A673 (cell line): ENCODE data around the gene KRTAP9-3. TPM values are rescaled to one million over a fixed set of nuclear protein-coding genes. Genes with fewer than 3 reads are reported as not detected.

Experiments used
- BruUV-seq: library from RNA; stranded (reverse); fragments of 400-500 nt; replicated peaks from 2 replicates; lab custom pipeline; 2021; lab: Mats Ljungman, UMichigan
- CTCF ChIA-PET: fragments of 300-600 bp; sonication (Branson Sonifier 250); formaldehyde crosslinking; loops from one replicate; lab custom pipeline; 2022; ENCODE audit warnings: antibody characterized with exemption; lab: Charles Lee
- POLR2A ChIA-PET: fragments of 300-600 bp; sonication (Branson Sonifier 250); formaldehyde crosslinking; loops from one replicate; lab custom pipeline; 2022; ENCODE audit warnings: antibody characterized with exemption; ENCODE audit not compliant: low non-redundant PET; lab: Charles Lee
- DNase-seq: peaks from one replicate; pipeline ENCODE4 v3.0.0-alpha.2; 2015; ENCODE audit warnings: low spot score
- H3K27ac ChIP-seq: fragments of 200-600 bp; sonication (generic); 2 replicates; pipeline ENCODE4 v1.5.1; 2016; ENCODE audit warnings: mixed run types, low read depth, mild to moderate bottlenecking, mixed read lengths, antibody characterized with exemption, low read length; ENCODE audit not compliant: poor library complexity, severe bottlenecking
- H3K27me3 ChIP-seq: fragments of 200-600 bp; sonication (generic); replicated peaks from 2 replicates; pipeline ENCODE4 v1.6.1; 2017; ENCODE audit warnings: mixed run types, low read depth, mild to moderate bottlenecking, mixed read lengths, antibody characterized with exemption, low read length; ENCODE audit not compliant: insufficient read depth, poor library complexity
- H3K36me3 ChIP-seq: fragments of 200-600 bp; sonication (generic); 2 replicates; pipeline ENCODE4 v1.6.1; 2016; ENCODE audit warnings: mixed run types, mild to moderate bottlenecking, mixed read lengths, antibody characterized with exemption, low read length; ENCODE audit not compliant: insufficient read depth, poor library complexity, severe bottlenecking
- H3K4me1 ChIP-seq: fragments of 200-600 bp; sonication (generic); 2 replicates; pipeline ENCODE4 v1.6.1; 2017; ENCODE audit warnings: mixed run types, mild to moderate bottlenecking, mixed read lengths, antibody characterized with exemption, low read length; ENCODE audit not compliant: insufficient read depth, poor library complexity, severe bottlenecking
- H3K4me3 ChIP-seq: fragments of 200-600 bp; sonication (generic); 2 replicates; pipeline ENCODE4 v1.5.1; 2016; ENCODE audit warnings: low read depth, mixed run types, mild to moderate bottlenecking, mixed read lengths, low read length; ENCODE audit not compliant: poor library complexity, severe bottlenecking
- H3K9me3 ChIP-seq: fragments of 200-600 bp; sonication (generic); 2 replicates; pipeline ENCODE4 v1.6.1; 2016; ENCODE audit warnings: mixed run types, low read depth, mild to moderate bottlenecking, mixed read lengths, antibody characterized with exemption, low read length; ENCODE audit not compliant: poor library complexity, severe bottlenecking
- EZH2 ChIP-seq: fragments of 200-600 bp; sonication (generic); IDR thresholded peaks from 2 replicates; pipeline ENCODE4 v1.6.1; 2017; ENCODE audit warnings: borderline replicate concordance, low read depth, mild to moderate bottlenecking, mixed read lengths, antibody characterized with exemption, low read length; ENCODE audit not compliant: poor library complexity, severe bottlenecking
- intact Hi-C: fragments of 100-400 bp; cut with micrococcal nuclease; formaldehyde crosslinking; loops from one replicate; pipeline ENCODE4 v1.10.0; 2022; ENCODE audit not compliant: unreplicated experiment
- total RNA-seq: library from RNA; stranded (reverse); gene quantifications from 2 replicates; pipeline ENCODE4 v1.2.3, GENCODE V29; 2021
- TF ChIP-seq, protein P1 (sequence below): fragments of 300-800, 200-600 bp; sonication (generic); conservative IDR thresholded peaks from 2 replicates; pipeline ENCODE4 v1.5.1; 2017; ENCODE audit warnings: low read depth, mild to moderate bottlenecking, antibody characterized with exemption, low read length, moderate library complexity, mixed read lengths

KRTAP9-3 gene
- total RNA-seq, 1 experiment from 2014 or later = not detected

DNA sequence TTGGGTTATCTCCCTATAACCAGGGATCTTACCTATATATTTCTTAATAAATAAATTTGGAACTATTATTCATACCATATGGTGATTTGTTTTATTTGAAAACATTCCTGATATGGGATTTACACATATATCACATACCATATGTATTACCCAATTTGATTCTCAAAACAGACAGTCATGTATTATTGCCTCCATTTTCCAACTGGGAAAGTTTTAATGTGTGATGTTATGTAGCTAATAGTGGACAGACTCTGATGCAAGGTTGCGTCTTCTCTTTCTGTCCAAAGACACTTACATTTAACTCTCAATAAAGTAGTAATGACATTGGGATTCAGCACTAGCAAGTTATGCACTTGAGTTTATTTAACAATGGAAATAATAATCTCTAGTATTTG is 24.0 kb downstream of the KRTAP9-3 start:
- Histone ChIP-seq H3K4me3 (no peak overlapping the region), H3K4me1 (no peaks in the 10 kb centered on the region), H3K27me3 (no peaks in the 10 kb centered on the region), H3K36me3 (no peaks in the 10 kb centered on the region), H3K9me3 (no peaks in the 10 kb centered on the region), H3K27ac (no peak overlapping the region)
- no peak for DNase-seq
- TF ChIP-seq, protein P1, sequence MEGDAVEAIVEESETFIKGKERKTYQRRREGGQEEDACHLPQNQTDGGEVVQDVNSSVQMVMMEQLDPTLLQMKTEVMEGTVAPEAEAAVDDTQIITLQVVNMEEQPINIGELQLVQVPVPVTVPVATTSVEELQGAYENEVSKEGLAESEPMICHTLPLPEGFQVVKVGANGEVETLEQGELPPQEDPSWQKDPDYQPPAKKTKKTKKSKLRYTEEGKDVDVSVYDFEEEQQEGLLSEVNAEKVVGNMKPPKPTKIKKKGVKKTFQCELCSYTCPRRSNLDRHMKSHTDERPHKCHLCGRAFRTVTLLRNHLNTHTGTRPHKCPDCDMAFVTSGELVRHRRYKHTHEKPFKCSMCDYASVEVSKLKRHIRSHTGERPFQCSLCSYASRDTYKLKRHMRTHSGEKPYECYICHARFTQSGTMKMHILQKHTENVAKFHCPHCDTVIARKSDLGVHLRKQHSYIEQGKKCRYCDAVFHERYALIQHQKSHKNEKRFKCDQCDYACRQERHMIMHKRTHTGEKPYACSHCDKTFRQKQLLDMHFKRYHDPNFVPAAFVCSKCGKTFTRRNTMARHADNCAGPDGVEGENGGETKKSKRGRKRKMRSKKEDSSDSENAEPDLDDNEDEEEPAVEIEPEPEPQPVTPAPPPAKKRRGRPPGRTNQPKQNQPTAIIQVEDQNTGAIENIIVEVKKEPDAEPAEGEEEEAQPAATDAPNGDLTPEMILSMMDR = no peak
- no peak for TF ChIP-seq EZH2
- BruUV-seq = no TSS peak
- ChIA-PET POLR2A (no interaction called here), CTCF (no interaction called here)
- intact Hi-C loops = no loop called here

DNA sequence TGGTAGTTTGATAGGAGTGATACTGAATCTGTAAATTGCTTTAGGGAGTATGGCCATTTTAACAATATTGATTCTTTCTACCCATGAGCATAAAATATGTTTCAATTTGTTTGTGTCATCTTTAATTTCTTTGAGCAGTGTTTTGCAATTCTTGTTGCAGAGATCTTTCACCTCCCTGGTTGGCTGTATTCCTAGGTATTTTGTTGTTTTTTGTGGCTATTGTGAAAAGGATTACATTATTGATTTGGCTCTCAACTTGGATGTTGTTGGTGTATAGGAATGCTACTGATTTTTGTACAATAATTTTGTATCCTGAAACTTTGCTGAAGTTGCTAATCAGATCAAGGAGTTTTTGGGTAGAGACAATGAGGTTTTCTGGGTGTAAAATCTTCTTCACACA is 26.2 kb downstream of the KRTAP9-3 start:
- ChIA-PET CTCF (no interaction called here), POLR2A (no interaction called here)
- Histone ChIP-seq H3K4me1 (no peaks in the 10 kb centered on the region), H3K27me3 (no peaks in the 10 kb centered on the region), H3K9me3 (no peaks in the 10 kb centered on the region), H3K4me3 (no peak overlapping the region), H3K27ac (no peak overlapping the region), H3K36me3 (no peaks in the 10 kb centered on the region)
- no peak for DNase-seq
- no peak for TF ChIP-seq EZH2
- TF ChIP-seq, protein P1 = no peak
- intact Hi-C loops = no loop called here
- no TSS peak for BruUV-seq

DNA sequence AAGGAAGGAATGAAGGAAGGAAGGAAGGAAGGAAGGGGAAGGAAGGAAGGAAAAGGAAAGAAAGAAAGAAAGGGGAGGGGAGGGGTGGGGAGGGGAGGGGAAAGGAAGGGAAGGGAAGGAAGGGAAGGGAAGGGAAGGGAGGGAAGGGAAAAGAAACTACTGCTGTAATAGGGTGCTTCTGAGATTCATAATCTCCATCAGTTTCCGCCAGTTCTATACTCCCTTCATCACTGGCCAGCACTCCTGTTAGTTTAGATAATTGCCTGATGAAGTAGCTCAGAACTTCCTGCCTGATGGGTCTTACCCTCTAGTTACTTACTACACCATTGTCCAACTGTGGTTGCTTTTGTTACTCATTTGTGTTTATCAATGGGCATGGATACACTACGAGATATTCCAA is 31.0 kb downstream of the KRTAP9-3 start:
- TF ChIP-seq, protein P1 = no peak
- TF ChIP-seq EZH2 = no peak
- Histone ChIP-seq H3K27ac (no peak overlapping the region), H3K4me1 (no peaks in the 10 kb centered on the region), H3K4me3 (no peak overlapping the region), H3K36me3 (no peaks in the 10 kb centered on the region), H3K9me3 (no peaks in the 10 kb centered on the region), H3K27me3 (no peaks in the 10 kb centered on the region)
- DNase-seq = no peak
- ChIA-PET CTCF (no interaction called here), POLR2A (no interaction called here)
- intact Hi-C loops = no loop called here
- BruUV-seq = no TSS peak
